CD14-positive monocyte (primary cell): Measurements from ENCODE around the gene C20orf204. TPM values are rescaled to one million over a fixed set of nuclear protein-coding genes. Genes with fewer than 3 reads are reported as not detected.

ENCODE experiments used
- DNase-seq, 3 donors: peaks; one replicate each; pipeline ENCODE4 v3.0.0-alpha.2; 2011 to 2022
- H2AFZ ChIP-seq: 2 replicates; pipeline ENCODE4 v1.6.0; 2012; ENCODE audit warnings: mild to moderate bottlenecking, low read depth, low read length, inconsistent platforms; ENCODE audit not compliant: insufficient read depth, poor library complexity, severe bottlenecking
- H3K27ac ChIP-seq, 2 donors: 1 replicate in 1 of 2; 2 replicates in 1 of 2; pipeline ENCODE4 v1.5.1; 2012 to 2013; ENCODE audit warnings: low read length in 2 of 2, control low read depth in 1 of 2, inconsistent platforms in 1 of 2, low read depth in 1 of 2, mild to moderate bottlenecking in 1 of 2
- H3K27me3 ChIP-seq, 2 donors: one replicate each; pipeline versions ENCODE4 v1.6.0 to v1.6.1; 2011 to 2013; ENCODE audit warnings: low read length in 2 of 2; ENCODE audit not compliant: control insufficient read depth in 2 of 2, insufficient read depth in 2 of 2
- H3K36me3 ChIP-seq, 2 donors: replicated peaks in 1 of 2; 1 replicate in 1 of 2; 2 replicates in 1 of 2; pipeline versions ENCODE4 v1.5.1 to v1.6.1; 2012 to 2013; ENCODE audit warnings: low read length in 2 of 2, control low read depth in 1 of 2, inconsistent platforms in 1 of 2, mild to moderate bottlenecking in 1 of 2; ENCODE audit not compliant: insufficient read depth in 2 of 2, control insufficient read depth in 1 of 2
- H3K4me1 ChIP-seq, 2 donors: 1 replicate in 1 of 2; 2 replicates in 1 of 2; pipeline versions ENCODE4 v1.5.1 to v1.6.1; 2012 to 2013; ENCODE audit warnings: low read length in 2 of 2, control low read depth in 1 of 2, inconsistent platforms in 1 of 2, mild to moderate bottlenecking in 1 of 2, moderate library complexity in 1 of 2; ENCODE audit not compliant: insufficient read depth in 2 of 2, control insufficient read depth in 1 of 2
- H3K4me2 ChIP-seq: replicated peaks from 2 replicates; pipeline ENCODE3; 2012; ENCODE audit warnings: low read length, moderate library complexity, mild to moderate bottlenecking; ENCODE audit not compliant: poor library complexity, severe bottlenecking; ENCODE audit errors: extremely low read depth
- H3K4me3 ChIP-seq, 3 experiments: fragments of 200-600 bp in 1 of 3; sonication (generic) in 1 of 3; replicated peaks in 1 of 3; 1 replicate in 2 of 3; 2 replicates in 1 of 3; pipeline ENCODE4 v1.5.1; 2011 to 2013; ENCODE audit warnings: low read length in 3 of 3, mild to moderate bottlenecking in 3 of 3, control low read depth in 2 of 3, low read depth in 2 of 3, inconsistent platforms in 1 of 3, moderate library complexity in 1 of 3
- H3K79me2 ChIP-seq: 2 replicates; pipeline ENCODE4 v1.6.0; 2012; ENCODE audit warnings: mild to moderate bottlenecking, control low read depth, inconsistent platforms, low read length, moderate library complexity; ENCODE audit not compliant: insufficient read depth
- H3K9ac ChIP-seq: 2 replicates; pipeline ENCODE4 v1.6.0; 2017; ENCODE audit warnings: low read length, mild to moderate bottlenecking; ENCODE audit not compliant: insufficient read depth, poor library complexity, severe bottlenecking
- H3K9me3 ChIP-seq, 2 donors: replicated peaks in 1 of 2; 1 replicate in 1 of 2; 2 replicates in 1 of 2; pipeline versions ENCODE4 v1.5.1 to v1.6.1; 2012 to 2013; ENCODE audit warnings: low read length in 2 of 2, control low read depth in 1 of 2; ENCODE audit not compliant: control insufficient read depth in 1 of 2, insufficient read depth in 1 of 2
- H4K20me1 ChIP-seq: 2 replicates; pipeline ENCODE4 v1.6.0; 2012; ENCODE audit warnings: mild to moderate bottlenecking, low read length, control low read depth, moderate library complexity; ENCODE audit not compliant: insufficient read depth
- H3K27ac Mint-ChIP-seq, 7 donors: one replicate each; pipeline ENCODE4 v1.8.0; 2020; ENCODE audit warnings: mild to moderate bottlenecking in 7 of 7, mixed read lengths in 7 of 7, moderate library complexity in 6 of 7, inconsistent platforms in 2 of 7
- H3K27me3 Mint-ChIP-seq, 3 donors: one replicate each; pipeline ENCODE4 v1.8.0; 2021 to 2022; ENCODE audit warnings: low read depth in 3 of 3, mild to moderate bottlenecking in 3 of 3, mixed read lengths in 3 of 3, moderate library complexity in 3 of 3, inconsistent platforms in 1 of 3
- H3K36me3 Mint-ChIP-seq, 2 donors: one replicate each; pipeline ENCODE4 v1.8.0; 2020; ENCODE audit warnings: mixed read lengths in 2 of 2, inconsistent platforms in 1 of 2, mild to moderate bottlenecking in 1 of 2
- H3K4me1 Mint-ChIP-seq: one replicate; pipeline ENCODE4 v1.8.0; 2020; ENCODE audit warnings: mild to moderate bottlenecking, mixed read lengths
- H3K4me3 Mint-ChIP-seq, 2 donors: one replicate each; pipeline ENCODE4 v1.8.0; 2020; ENCODE audit warnings: mild to moderate bottlenecking in 2 of 2, mixed read lengths in 2 of 2, moderate library complexity in 1 of 2
- H3K9me3 Mint-ChIP-seq, 7 donors: one replicate each; pipeline ENCODE4 v1.8.0; 2020 to 2022; ENCODE audit warnings: mixed read lengths in 7 of 7, mild to moderate bottlenecking in 6 of 7, moderate library complexity in 6 of 7, inconsistent platforms in 2 of 7
- CTCF ChIP-seq: fragments of 200-600 bp; IDR thresholded peaks from one replicate; pipeline ENCODE4 v1.8.0; 2022; ENCODE audit warnings: antibody characterized with exemption, mild to moderate bottlenecking
- WGBS: methylation state at CpG from one replicate; pipeline ENCODE4 v1.1.5; 2013; ENCODE audit warnings: missing lambda C conversion rate; ENCODE audit not compliant: insufficient coverage; 5-methylcytosine and 5-hydroxymethylcytosine counted together
- intact Hi-C, 2 donors: fragments of 100-400 bp; cut with micrococcal nuclease; formaldehyde crosslinking; loops; one replicate each; pipeline versions ENCODE4 v1.15.0 to v1.15.1; 2023
- polyA plus RNA-seq, 3 donors: library from polyadenylated mRNA; depleted of rRNA in 1 of 3; unstranded in 2 of 3; stranded (reverse) in 1 of 3; fragments of 300-500 nt in 2 of 3; fragments of >200 nt in 1 of 3; fragmentation: Illumina TruSeq in 2 of 3; gene quantifications; 1 replicate in 2 of 3; 2 replicates in 1 of 3; pipeline ENCODE4 v1.2.3, GENCODE V29; 2012 to 2021

C20orf204 gene
- polyA plus RNA-seq, 3 donors: 0.20 TPM; not detected in 2

GRCh38 chr20:64050261-64051032 is 14.5 kb downstream of the C20orf204 start:
- Histone ChIP-seq H3K9ac (no peak overlapping the region), H3K27ac (no peak overlapping the region), H3K79me2 (no peaks in the 10 kb centered on the region), H3K36me3 (no peaks in the 10 kb centered on the region), H4K20me1 (no peaks in the 10 kb centered on the region), H3K4me1 (peaks cover 10 to 13% of the 10 kb centered on the region in 2 donors), H3K4me2 (no peak overlapping the region), H3K4me3 (no peak overlapping the region), H3K9me3 (peaks cover 0 to 14% of the 10 kb centered on the region in 2 donors), H3K27me3 (peaks cover 17 to 59% of the 10 kb centered on the region in 2 donors), H2AFZ (no peak overlapping the region)
- no peak for TF ChIP-seq CTCF
- no peak for DNase-seq
- peaks cover 0 to 7% (median 1%) of the 10 kb centered on the region in 7 donors for H3K9me3 Mint-ChIP-seq
- H3K4me1 Mint-ChIP-seq: peaks cover 11% of the 10 kb centered on the region
- 51% methylated on average over 13 of the region's 23 CpGs for WGBS
- peak overlapping the region in 1 of 2 donors; percentile 65 for H3K4me3 Mint-ChIP-seq
- peaks cover 0 to 3% of the 10 kb centered on the region in 2 donors for H3K36me3 Mint-ChIP-seq
- peaks cover 61 to 85% (median 63%) of the 10 kb centered on the region in 3 donors for H3K27me3 Mint-ChIP-seq
- no peak overlapping the region for H3K27ac Mint-ChIP-seq
- intact Hi-C loops: no loop called here

DNA sequence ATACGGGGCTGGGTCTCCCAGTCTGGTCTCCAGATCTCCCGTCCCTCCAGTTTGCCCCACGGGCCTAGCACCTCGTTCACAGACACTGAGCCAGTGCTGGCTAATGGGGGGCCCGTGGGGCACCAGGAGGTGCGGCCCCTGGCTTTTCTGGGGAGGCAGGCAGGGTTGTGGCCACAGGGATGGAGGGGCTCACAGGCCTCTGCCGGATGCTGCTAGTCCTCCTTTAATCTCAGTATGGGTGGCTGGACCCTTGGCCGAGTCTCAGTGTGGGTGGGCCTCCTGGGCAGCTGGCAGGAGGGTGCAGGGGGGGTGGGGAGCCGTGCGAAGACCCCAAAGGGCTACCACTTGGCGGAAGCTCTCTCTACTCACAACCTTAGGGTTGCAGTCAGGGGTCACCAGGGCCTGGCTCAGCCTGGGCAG is 15.1 kb downstream of the C20orf204 start:
- peaks cover 0 to 7% (median 1%) of the 10 kb centered on the region in 7 donors for H3K9me3 Mint-ChIP-seq
- Histone ChIP-seq H3K9ac (no peak overlapping the region), H3K27me3 (peaks cover 17 to 60% of the 10 kb centered on the region in 2 donors), H3K4me3 (no peak overlapping the region), H4K20me1 (no peaks in the 10 kb centered on the region), H3K79me2 (no peaks in the 10 kb centered on the region), H3K36me3 (no peaks in the 10 kb centered on the region), H2AFZ (no peak overlapping the region), H3K9me3 (peaks cover 0 to 14% of the 10 kb centered on the region in 2 donors), H3K4me1 (peaks cover 10 to 13% of the 10 kb centered on the region in 2 donors), H3K4me2 (no peak overlapping the region), H3K27ac (no peak overlapping the region)
- 87% methylated on average over 9 of the region's 11 CpGs for WGBS
- H3K27ac Mint-ChIP-seq: no peak overlapping the region
- peaks cover 11% of the 10 kb centered on the region for H3K4me1 Mint-ChIP-seq
- H3K27me3 Mint-ChIP-seq: peaks cover 57 to 85% (median 62%) of the 10 kb centered on the region in 3 donors
- H3K4me3 Mint-ChIP-seq: peak overlapping the region in 1 of 2 donors; percentile 65
- TF ChIP-seq CTCF: no peak
- DNase-seq: no peak
- peaks cover 0 to 3% of the 10 kb centered on the region in 2 donors for H3K36me3 Mint-ChIP-seq
- intact Hi-C loops: no loop called here
